Heart left ventricle (tissue), 16 donors: ENCODE measurements around the gene HSPA6. TPM values are rescaled to one million over a fixed set of nuclear protein-coding genes. Genes with fewer than 3 reads are reported as not detected.
"Not testable (repeated sequence)": the region's sequence is repeated elsewhere in the genome, so short reads cannot be mapped to it uniquely, and the experiment has no call there.

ENCODE experiments used
- ATAC-seq, 4 donors: fragments of 200-7000 bp; cut with Tn5 transposase; one replicate each; pipeline ENCODE4 v1.9.1; 2020 to 2022; ENCODE audit warnings: moderate library complexity in 4 of 4, mild to moderate bottlenecking in 3 of 4, moderate number of reproducible peaks in 1 of 4
- DNase-seq, 5 donors: peaks; one replicate each; pipeline ENCODE4 v3.0.0-alpha.2; 2020
- H3K27ac ChIP-seq, 12 donors: fragments of 200-600 bp; sonication (generic) in 4 of 12; one replicate each; pipeline versions ENCODE4 v1.5.0 to v1.8.0; 2016 to 2022; ENCODE audit warnings: mild to moderate bottlenecking in 2 of 12
- H3K27me3 ChIP-seq, 9 donors: fragments of 200-600 bp; sonication (generic) in 2 of 9; one replicate each; pipeline versions ENCODE4 v1.5.1 to v1.8.0; 2016 to 2022; ENCODE audit warnings: mild to moderate bottlenecking in 3 of 9
- H3K36me3 ChIP-seq, 9 donors: fragments of 200-600 bp; sonication (generic) in 2 of 9; one replicate each; pipeline versions ENCODE4 v1.5.0 to v1.8.0; 2018 to 2022; ENCODE audit warnings: mild to moderate bottlenecking in 2 of 9
- H3K4me1 ChIP-seq, 12 donors: fragments of 200-600 bp; sonication (generic) in 4 of 12; one replicate each; pipeline versions ENCODE4 v1.5.0 to v1.8.0; 2016 to 2022; ENCODE audit warnings: mild to moderate bottlenecking in 3 of 12
- H3K4me3 ChIP-seq, 12 donors: fragments of 200-600 bp; sonication (generic) in 4 of 12; one replicate each; pipeline versions ENCODE4 v1.5.0 to v1.8.0; 2017 to 2022; ENCODE audit warnings: mild to moderate bottlenecking in 9 of 12, moderate library complexity in 4 of 12
- H3K9me3 ChIP-seq, 12 donors: fragments of 200-600 bp; sonication (generic) in 4 of 12; one replicate each; pipeline versions ENCODE4 v1.5.0 to v1.8.0; 2016 to 2022; ENCODE audit warnings: mild to moderate bottlenecking in 1 of 12
- POLR2A ChIP-seq, 2 donors: fragments of 450-650 bp; IDR thresholded peaks; one replicate each; pipeline ENCODE4 v1.6.1; 2017; ENCODE audit warnings: antibody characterized with exemption in 2 of 2, mild to moderate bottlenecking in 2 of 2, moderate library complexity in 2 of 2
- WGBS, 4 donors: extraction: QIAGEN DNeasy Blood & Tissue Kit in 2 of 4; methylation state at CpG; one replicate each; pipeline versions ENCODE4 v1.1.5 to v1.1.7; 2013 to 2018; 5-methylcytosine and 5-hydroxymethylcytosine counted together
- intact Hi-C, 10 donors: fragments of 100-400 bp; cut with DNase I; formaldehyde crosslinking; loops; one replicate each; pipeline versions ENCODE4 v1.11.1 to v1.14.2; 2022
- polyA plus RNA-seq, 2 donors: library from polyadenylated mRNA; stranded (reverse); fragments of 200-250 nt; gene quantifications; one replicate each; pipeline ENCODE4 v1.2.3, GENCODE V29; 2013
- total RNA-seq, 9 donors: library from RNA; depleted of rRNA in 2 of 9; stranded (reverse); fragments of >200 nt in 2 of 9; fragmentation: NEBNext Ultra II Directional in 3 of 9; extraction: Animal tissue kit (Norgen Biotek cat#: 25700) in 3 of 9; gene quantifications; one replicate each; pipeline versions ENCODE4 v1.1.0 to v1.2.4, GENCODE V29; 2016 to 2023
- donor health status: ischemic (EF 13 %, LVEDD 7.1; RV severe dilation, severe dysfunction).
- donor health status: healthy with polysubstance abuse.
- donor health status: DM: no; HTN: yes; CAD: no.
- donor health status: DM: no; HTN: no; CAD: no.
- donor health status: ischemic (EF 25% LVEDD 6.9; RV normal size, moderate dysfunction).
- donor health status: ischemic (EF 25% LVEDD 5.7; RV mildly dilated, moderate dysfunction).
- donor health status: healthy.
- donor health status: DM: yes; HTN: yes; CAD: no.
- donor health status: ischemic (EF 35%, LVEDD 5.7; RV mildly dilated, moderate dysfunction).
- donor health status: nonischemic (EF 11% LVEDD 7.7; RV severe dilation, severe dysfunction).
- donor health status: DM: yes; HTN: yes; CAD: no.
- donor health status: PGD.
- donor health status: ischemic (EF 29% LVEDD 5.4; RV normal size, mild dysfunction).
- donor health status: nonischemic (EF 23%, LVEDD 6.1; RV moderate dilation, normal function).

Gene HSPA6
- total and polyA plus RNA-seq, 11 donors = 0.27 to 5.9 (median 0.93) TPM

- peaks cover 0 to 37% (median 0%) of the 10 kb centered on the region in 12 donors for H3K4me1 ChIP-seq
- ATAC-seq, H3K9me3 ChIP-seq, H3K27me3 ChIP-seq, intact Hi-C loops, H3K36me3 ChIP-seq, DNase-seq: not testable (repeated sequence)
- WGBS, 4 donors = 77 to 83% (median 78%) methylated on average over 10 to 11 of the region's 11 CpGs
- peak overlapping the region in 1 of 12 donors; percentile 58 for H3K27ac ChIP-seq
- H3K4me3 ChIP-seq = peak overlapping the region in 1 of 12 donors; percentile 53
Measured at GRCh38 chr1:161545005-161545731, 20.8 kb downstream of the HSPA6 start.

- WGBS, 4 donors = 84 to 94% (median 92%) methylated on average over 1 to 8 of the region's 8 CpGs
- H3K27ac ChIP-seq = peak overlapping the region in 1 of 12 donors; percentile 69
- intact Hi-C loops, DNase-seq, H3K36me3 ChIP-seq, H3K27me3 ChIP-seq, H3K9me3 ChIP-seq: not testable (repeated sequence)
- H3K4me1 ChIP-seq = peaks cover 0 to 13% (median 0%) of the 10 kb centered on the region in 12 donors
- ATAC-seq = peak in 1 of 4 donors; percentile 26
- H3K4me3 ChIP-seq = peak overlapping the region in 1 of 12 donors; percentile 53
Measured at GRCh38 chr1:161547995-161548741, 23.8 kb downstream of the HSPA6 start.

DNA sequence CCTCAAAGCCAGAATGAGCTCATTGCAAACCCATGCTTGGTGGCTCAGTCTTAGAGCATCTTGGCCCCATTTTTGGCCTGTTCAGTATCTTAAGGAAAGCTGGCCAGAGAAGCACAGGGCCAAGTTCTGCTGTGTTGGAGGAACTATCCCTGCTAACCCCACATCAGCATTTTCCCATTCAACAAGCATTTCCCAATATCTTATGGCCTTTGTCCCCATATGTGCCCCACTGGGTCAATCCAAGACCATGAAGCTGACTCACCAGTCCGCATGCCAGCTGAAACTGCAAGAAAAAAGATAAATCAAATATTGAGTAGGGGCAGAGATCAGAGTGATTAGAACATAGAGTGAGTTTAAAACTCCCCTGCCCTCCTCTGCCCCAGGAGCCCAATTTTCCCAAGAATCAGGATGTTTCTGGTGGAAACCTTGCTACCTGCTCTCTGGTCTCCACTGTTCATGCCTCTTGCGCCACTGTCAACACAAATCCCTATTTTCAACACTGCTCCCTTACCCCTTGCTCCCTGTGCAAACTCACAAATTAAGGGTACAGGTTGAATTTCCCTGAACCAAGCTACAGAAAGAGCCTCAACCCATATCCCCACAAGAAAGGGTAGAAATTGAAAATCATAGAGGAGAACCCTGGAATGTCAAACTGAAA is 24.5 kb downstream of the HSPA6 start:
- H3K27me3 ChIP-seq, H3K9me3 ChIP-seq, DNase-seq, H3K36me3 ChIP-seq, intact Hi-C loops, H3K4me1 ChIP-seq: not testable (repeated sequence)
- Histone ChIP-seq H3K27ac (peak overlapping the region in 1 of 12 donors; percentile 89), H3K4me3 (peak overlapping the region in 1 of 12 donors; percentile 53)
- 83 to 100% (median 90%) methylated on average over 1 of the region's 2 CpGs for WGBS, 4 donors
- ATAC-seq = peak in 3 of 4 donors; percentile 56 to 70 (median 67)

- peak within 1 kb of the TSS in 2 of 12 donors; percentile 19 to 89 for H3K27ac ChIP-seq
- no peak for DNase-seq
- intact Hi-C loops = no loop called here
Measured at GRCh38 chr1:161549652-161550051, 25.3 kb downstream of the HSPA6 start, which contains the start of gene FCGR3A. Gene FCGR3A, minus strand, starts transcription at chr1:161549818. Its CDS starts 82 bp downstream, at chr1:161549736.

GRCh38 chr1:161550942-161551341 is 26.6 kb downstream of the HSPA6 start:
- WGBS, 4 donors = 78 to 86% (median 82%) methylated on average over 5 of the region's 5 CpGs
- DNase-seq, ATAC-seq, H3K27me3 ChIP-seq, intact Hi-C loops, H3K27ac ChIP-seq, H3K36me3 ChIP-seq, H3K4me3 ChIP-seq, H3K9me3 ChIP-seq: not testable (repeated sequence)
- peaks cover 0 to 20% (median 0%) of the 10 kb centered on the region in 12 donors for H3K4me1 ChIP-seq

More at GRCh38 chr1:161549652-161550051, 25.3 kb downstream of the HSPA6 start, which contains the start of gene FCGR3A:
- H3K4me3 ChIP-seq = peak within 1 kb of the TSS in 1 of 12 donors; percentile 51
- WGBS, 4 donors = 50 to 78% (median 66%) methylated on average over 2 of the region's 2 CpGs
- H3K27me3 ChIP-seq = peaks cover 0 to 3% (median 0%) of the 10 kb centered on the region in 9 donors
- H3K4me1 ChIP-seq = peaks cover 0 to 10% (median 0%) of the 10 kb centered on the region in 12 donors
- H3K36me3 ChIP-seq = no peaks in the 10 kb centered on the region
- no peak for TF ChIP-seq POLR2A (IDR thresholded peaks at IDR 0.05)
- ATAC-seq = peak in 3 of 4 donors; percentile 23 to 44 (median 36)
- H3K9me3 ChIP-seq = no peaks in the 10 kb centered on the region

GRCh38 chr1:161553631-161554030 is 29.3 kb downstream of the HSPA6 start:
- intact Hi-C loops, H3K27me3 ChIP-seq, H3K9me3 ChIP-seq, DNase-seq, H3K36me3 ChIP-seq, H3K4me3 ChIP-seq: not testable (repeated sequence)
- peaks cover 0 to 24% (median 0%) of the 10 kb centered on the region in 12 donors for H3K4me1 ChIP-seq
- ATAC-seq = peak in 1 of 4 donors; percentile 29
- peak overlapping the region in 1 of 12 donors; percentile 91 for H3K27ac ChIP-seq
- WGBS, 4 donors = 73 to 97% (median 84%) methylated on average over 1 to 2 of the region's 2 CpGs

- DNase-seq, H3K27me3 ChIP-seq, H3K36me3 ChIP-seq, H3K9me3 ChIP-seq, intact Hi-C loops, H3K4me3 ChIP-seq: not testable (repeated sequence)
- WGBS, 4 donors = 89 to 93% (median 92%) methylated on average over 3 of the region's 3 CpGs
- ATAC-seq = peak in 2 of 4 donors; percentile 26 to 56
- Histone ChIP-seq H3K27ac (peak overlapping the region in 6 of 12 donors; percentile 1 to 91 (median 34)), H3K4me1 (peaks cover 0 to 24% (median 0%) of the 10 kb centered on the region in 12 donors)
Measured at GRCh38 chr1:161554340-161554739, 30.0 kb downstream of the HSPA6 start.

- intact Hi-C loops, H3K36me3 ChIP-seq, H3K27me3 ChIP-seq, H3K4me3 ChIP-seq, H3K9me3 ChIP-seq, DNase-seq: not testable (repeated sequence)
- peak in 3 of 4 donors; percentile 67 to 80 (median 75) for ATAC-seq
- Histone ChIP-seq H3K4me1 (peaks cover 0 to 23% (median 0%) of the 10 kb centered on the region in 12 donors), H3K27ac (peak overlapping the region in 5 of 12 donors; percentile 1 to 91 (median 49))
- WGBS, 4 donors = 46 to 77% (median 50%) methylated on average over 1 of the region's 1 CpG
Measured at GRCh38 chr1:161554815-161555417, 30.6 kb downstream of the HSPA6 start.

GRCh38 chr1:161556143-161556542 is 31.8 kb downstream of the HSPA6 start:
- ATAC-seq, H3K27me3 ChIP-seq, DNase-seq, intact Hi-C loops, H3K9me3 ChIP-seq, H3K36me3 ChIP-seq, H3K4me3 ChIP-seq: not testable (repeated sequence)
- Histone ChIP-seq H3K27ac (peak overlapping the region in 1 of 12 donors; percentile 91), H3K4me1 (peaks cover 0 to 20% (median 0%) of the 10 kb centered on the region in 12 donors)
- WGBS, 4 donors = 68 to 91% (median 77%) methylated on average over 3 of the region's 3 CpGs
